Activated CD8-positive, alpha-beta T cell treated with anti-CD3 and anti-CD28 coated beads for 36 hours (primary cell): ENCODE results near the gene ZNF205. TPM values are rescaled to one million over a fixed set of nuclear protein-coding genes. Genes with fewer than 3 reads are reported as not detected.
"Not testable (repeated sequence)": the region's sequence is repeated elsewhere in the genome, so short reads cannot be mapped to it uniquely, and the experiment has no call there.

ENCODE experiments used
- ATAC-seq: fragments of 200-7000 bp; cut with Tn5 transposase; one replicate; pipeline ENCODE4 v1.10.0; 2021; ENCODE audit warnings: mild to moderate bottlenecking, moderate library complexity
- CTCF ChIA-PET: fragments of 350-600 bp; sonication (Branson Sonifier 250); formaldehyde crosslinking; loops from one replicate; lab custom pipeline; 2021; ENCODE audit warnings: antibody characterized with exemption; lab: Charles Lee
- POLR2A ChIA-PET: fragments of 350-600 bp; sonication (Branson Sonifier 250); formaldehyde crosslinking; loops from one replicate; lab custom pipeline; 2021; ENCODE audit warnings: antibody characterized with exemption; lab: Charles Lee
- DNase-seq: peaks from one replicate; pipeline ENCODE4 v3.0.0-alpha.2; 2020
- H3K27ac Mint-ChIP-seq: one replicate; pipeline ENCODE4 v1.8.0; 2021; ENCODE audit warnings: mild to moderate bottlenecking, mixed read lengths
- H3K27me3 Mint-ChIP-seq: one replicate; pipeline ENCODE4 v1.8.0; 2021; ENCODE audit warnings: mixed read lengths
- H3K36me3 Mint-ChIP-seq: one replicate; pipeline ENCODE4 v1.8.0; 2021; ENCODE audit warnings: low read depth, mixed read lengths
- H3K4me1 Mint-ChIP-seq: one replicate; pipeline ENCODE4 v1.8.0; 2021; ENCODE audit warnings: low read depth, mixed read lengths
- H3K4me3 Mint-ChIP-seq: one replicate; pipeline ENCODE4 v1.8.0; 2021; ENCODE audit warnings: mild to moderate bottlenecking, moderate library complexity, mixed read lengths
- H3K9me3 Mint-ChIP-seq: one replicate; pipeline ENCODE4 v1.8.0; 2021; ENCODE audit warnings: mixed read lengths
- intact Hi-C: fragments of 100-400 bp; cut with micrococcal nuclease; formaldehyde crosslinking; loops from one replicate; pipeline ENCODE4 v1.10.0; 2022
- total RNA-seq, 2 experiments: library from RNA; stranded (reverse); gene quantifications; one replicate each; pipeline ENCODE4 v1.2.3, GENCODE V29; 2021
- TF ChIP-seq, protein P1 (sequence below): fragments of 200-600 bp; IDR thresholded peaks from one replicate; pipeline ENCODE4 v1.8.0; 2022; ENCODE audit warnings: antibody characterized with exemption, mild to moderate bottlenecking

The ZNF205 gene
- total RNA-seq, 2 experiments from 2014 or later, result not detected

- CTCF ChIA-PET, result interaction anchor here (1.1 to 1.6 kb wide), 5 partner anchors 14 to 51 kb away, joined by 3 to 5 read pairs (median 3); no protein-coding TSS in a partner anchor
- no peak for ATAC-seq
- intact Hi-C loops, result no loop called here
- Mint-ChIP-seq H3K36me3 (peaks cover 25% of the 10 kb centered on the region), H3K27me3 (no peaks in the 10 kb centered on the region), H3K9me3 (peaks cover 24% of the 10 kb centered on the region), H3K4me3 (no peak overlapping the region), H3K27ac (peak overlapping the region; percentile 12), H3K4me1 (peaks cover 53% of the 10 kb centered on the region)
- no peak for DNase-seq
- TF ChIP-seq, protein P1, sequence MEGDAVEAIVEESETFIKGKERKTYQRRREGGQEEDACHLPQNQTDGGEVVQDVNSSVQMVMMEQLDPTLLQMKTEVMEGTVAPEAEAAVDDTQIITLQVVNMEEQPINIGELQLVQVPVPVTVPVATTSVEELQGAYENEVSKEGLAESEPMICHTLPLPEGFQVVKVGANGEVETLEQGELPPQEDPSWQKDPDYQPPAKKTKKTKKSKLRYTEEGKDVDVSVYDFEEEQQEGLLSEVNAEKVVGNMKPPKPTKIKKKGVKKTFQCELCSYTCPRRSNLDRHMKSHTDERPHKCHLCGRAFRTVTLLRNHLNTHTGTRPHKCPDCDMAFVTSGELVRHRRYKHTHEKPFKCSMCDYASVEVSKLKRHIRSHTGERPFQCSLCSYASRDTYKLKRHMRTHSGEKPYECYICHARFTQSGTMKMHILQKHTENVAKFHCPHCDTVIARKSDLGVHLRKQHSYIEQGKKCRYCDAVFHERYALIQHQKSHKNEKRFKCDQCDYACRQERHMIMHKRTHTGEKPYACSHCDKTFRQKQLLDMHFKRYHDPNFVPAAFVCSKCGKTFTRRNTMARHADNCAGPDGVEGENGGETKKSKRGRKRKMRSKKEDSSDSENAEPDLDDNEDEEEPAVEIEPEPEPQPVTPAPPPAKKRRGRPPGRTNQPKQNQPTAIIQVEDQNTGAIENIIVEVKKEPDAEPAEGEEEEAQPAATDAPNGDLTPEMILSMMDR, result no peak
- POLR2A ChIA-PET, result interaction anchor here (1.0 to 1.1 kb wide), 2 partner anchors 16 to 55 kb away, joined by 3 read pairs; partner anchors contain the start of gene ZNF213
These were observed 32.4 kb upstream of the ZNF205 start for GRCh38 chr16:3080024-3080423.

DNA sequence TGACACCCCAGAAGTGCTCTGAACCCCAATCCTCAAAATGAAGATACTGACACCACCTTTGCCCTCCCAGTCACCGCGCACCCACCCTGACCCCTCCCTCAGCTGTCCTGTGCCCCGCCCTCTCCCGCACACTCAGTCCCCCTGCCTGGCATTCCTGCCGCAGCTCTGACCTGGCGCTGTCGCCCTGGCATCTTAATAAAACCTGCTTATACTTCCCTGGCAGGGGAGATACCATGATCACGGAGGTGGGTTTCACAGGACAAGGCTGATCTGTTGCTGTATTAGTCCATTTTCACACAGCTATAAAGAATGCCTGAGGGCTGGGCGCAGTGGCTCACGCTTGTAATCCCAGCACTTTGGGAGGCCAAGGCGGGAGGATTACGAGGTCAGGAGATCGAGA is 30.4 kb upstream of the ZNF205 start:
- peaks cover 24% of the 10 kb centered on the region for H3K9me3 Mint-ChIP-seq
- H3K27ac Mint-ChIP-seq, DNase-seq, POLR2A ChIA-PET, H3K27me3 Mint-ChIP-seq, ATAC-seq, H3K4me3 Mint-ChIP-seq, intact Hi-C loops: not testable (repeated sequence)
- peaks cover 21% of the 10 kb centered on the region for H3K36me3 Mint-ChIP-seq
- CTCF ChIA-PET, result interaction anchor here (2.8 kb wide), 1 partner anchor 14 kb away, joined by 10 read pairs; no protein-coding TSS in a partner anchor
- H3K4me1 Mint-ChIP-seq, result peaks cover 40% of the 10 kb centered on the region

DNA sequence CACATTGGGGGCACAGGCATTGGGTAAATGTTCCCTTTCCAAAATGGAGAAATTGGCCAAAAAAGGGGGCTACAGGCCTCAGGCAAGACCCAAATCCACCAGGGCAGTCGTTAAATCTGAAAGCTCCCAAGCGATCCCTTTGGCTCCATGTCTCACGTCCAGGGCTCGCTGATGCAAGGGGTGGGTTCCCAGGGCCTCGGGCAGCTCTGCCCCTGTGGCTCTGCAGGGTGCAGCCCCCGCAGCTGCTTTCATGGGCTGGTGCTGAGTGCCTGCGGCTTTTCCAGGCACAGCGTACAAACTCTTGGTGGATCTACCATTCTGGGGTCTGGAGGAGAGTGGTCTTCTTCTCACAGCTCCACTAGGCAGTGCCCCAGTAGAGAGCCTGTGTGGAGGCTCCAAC is 29.0 kb upstream of the ZNF205 start:
- POLR2A ChIA-PET, result not testable (repeated sequence)
- peaks cover 36% of the 10 kb centered on the region for H3K4me1 Mint-ChIP-seq
- H3K27ac Mint-ChIP-seq, result peak overlapping the region; percentile 39

GRCh38 chr16:3084491-3084890 is 27.9 kb upstream of the ZNF205 start:
- ATAC-seq (no peak), DNase-seq (no peak)
- H3K36me3 Mint-ChIP-seq, result peaks cover 9% of the 10 kb centered on the region
- peaks cover 30% of the 10 kb centered on the region for H3K4me1 Mint-ChIP-seq
- CTCF ChIA-PET, result interaction anchor here (1.3 to 2.8 kb wide), 2 partner anchors 12 to 53 kb away, joined by 8 to 10 read pairs; no protein-coding TSS in a partner anchor
- intact Hi-C loops, result no loop called here
- no peaks in the 10 kb centered on the region for H3K27me3 Mint-ChIP-seq
- H3K4me3 Mint-ChIP-seq, result no peak overlapping the region
- no peak overlapping the region for H3K27ac Mint-ChIP-seq
- peaks cover 11% of the 10 kb centered on the region for H3K9me3 Mint-ChIP-seq
- TF ChIP-seq, protein P1, result no peak
- POLR2A ChIA-PET, result no interaction called here

More for the DNA sequence above, 29.0 kb upstream of the ZNF205 start:
- peaks cover 15% of the 10 kb centered on the region for H3K36me3 Mint-ChIP-seq
- DNase-seq, H3K27me3 Mint-ChIP-seq, H3K4me3 Mint-ChIP-seq, intact Hi-C loops, ATAC-seq: not testable (repeated sequence)
- CTCF ChIA-PET, result interaction anchor here (1.0 to 2.8 kb wide), 3 partner anchors 13 to 52 kb away, joined by 5 to 10 read pairs (median 8); no protein-coding TSS in a partner anchor
- peaks cover 16% of the 10 kb centered on the region for H3K9me3 Mint-ChIP-seq

DNA sequence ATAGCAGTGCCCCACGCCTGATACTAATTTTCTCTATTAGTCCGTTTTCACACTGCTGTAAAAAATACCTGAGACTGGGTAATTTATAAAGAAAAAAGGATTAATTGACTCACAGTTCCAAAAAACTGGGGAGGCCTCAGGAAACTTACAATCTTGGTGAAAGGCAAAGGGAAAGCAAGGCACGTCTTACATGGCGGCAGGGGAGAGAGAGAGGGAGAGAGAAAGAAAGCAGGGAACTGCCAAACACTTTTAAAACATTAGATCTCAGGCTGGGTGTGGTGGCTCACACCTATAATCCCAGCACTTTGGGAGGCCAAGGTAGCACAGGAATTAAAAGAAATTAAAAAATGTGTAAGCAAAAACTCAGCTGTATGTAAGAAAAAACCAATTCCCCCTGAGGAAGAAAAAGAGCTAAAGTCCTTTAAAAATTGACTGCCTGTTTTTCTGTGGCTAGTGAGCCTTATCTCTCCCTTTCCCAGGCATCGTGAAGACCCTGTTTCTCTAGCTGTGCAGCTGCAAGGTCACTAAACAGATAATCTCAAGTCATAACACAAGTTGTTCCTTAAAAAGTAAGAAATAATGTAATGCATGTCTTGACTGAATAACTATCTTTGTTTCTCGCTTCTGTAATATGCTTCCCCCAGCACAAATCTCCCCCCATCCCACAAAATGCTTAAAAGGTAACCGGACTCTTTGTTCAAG is 27.3 kb upstream of the ZNF205 start:
- intact Hi-C loops, result no loop called here
- POLR2A ChIA-PET, result interaction anchor here (2.6 kb wide), 1 partner anchor 10 kb away, joined by 13 read pairs; no protein-coding TSS in a partner anchor
- Mint-ChIP-seq H3K4me1 (peaks cover 30% of the 10 kb centered on the region), H3K27me3 (no peaks in the 10 kb centered on the region), H3K27ac (no peak overlapping the region), H3K36me3 (peaks cover 3% of the 10 kb centered on the region), H3K4me3 (no peak overlapping the region), H3K9me3 (peaks cover 6% of the 10 kb centered on the region)
- TF ChIP-seq, protein P1, result no peak
- CTCF ChIA-PET, result interaction anchor here (0.9 to 1.6 kb wide), 4 partner anchors 9 to 44 kb away, joined by 3 to 5 read pairs (median 3); no protein-coding TSS in a partner anchor
- DNase-seq (no peak), ATAC-seq (no peak)
